Forelimb muscle (tissue), 1 donor: ENCODE data around the gene PACRG. TPM values are rescaled to one million over a fixed set of nuclear protein-coding genes. Genes with fewer than 3 reads are reported as not detected.

Experiments
- DNase-seq: peaks from one replicate; pipeline ENCODE4 v3.0.0-alpha.2; 2013; ENCODE audit warnings: low read depth
- polyA plus RNA-seq: library from polyadenylated mRNA; unstranded; fragments of 120-200 nt; gene quantifications from one replicate; pipeline ENCODE4 v1.2.1, GENCODE V29; 2013; ENCODE audit not compliant: insufficient read length

Gene PACRG
- polyA plus RNA-seq, 1 donor: 2.1 TPM

DNA sequence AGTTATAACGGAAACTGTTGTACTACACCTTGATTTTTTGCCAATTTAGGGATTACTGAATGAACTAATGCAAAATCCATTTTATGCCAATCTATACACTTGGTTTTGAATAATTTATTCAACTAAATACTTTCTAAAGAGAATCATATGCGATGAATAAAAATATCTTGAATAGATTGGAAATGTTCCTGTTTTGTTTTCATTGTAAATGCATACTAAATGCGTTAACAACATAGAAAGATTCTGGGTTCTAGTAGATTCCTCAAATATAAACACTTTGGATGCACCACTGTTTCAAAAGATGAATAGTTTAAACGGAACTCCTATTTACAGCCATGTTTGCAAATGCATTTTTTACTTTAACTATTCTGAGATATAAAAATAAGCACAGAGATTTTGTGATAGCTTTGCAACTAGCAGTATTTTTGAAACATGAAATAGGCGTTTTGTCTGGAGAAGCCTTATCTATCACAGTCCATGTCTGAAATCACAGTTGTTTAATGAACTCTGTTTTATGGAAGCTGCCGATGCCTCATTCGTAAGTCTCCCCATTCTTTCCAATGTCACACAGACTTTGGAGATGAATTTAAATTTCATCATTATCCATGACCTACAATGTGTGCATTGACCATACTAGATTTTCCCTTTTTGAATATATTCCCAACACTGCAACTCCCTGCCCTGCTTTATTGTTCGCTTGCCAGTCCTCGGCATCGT lies 409.1 kb downstream of the PACRG start:
- no peak for DNase-seq

DNA sequence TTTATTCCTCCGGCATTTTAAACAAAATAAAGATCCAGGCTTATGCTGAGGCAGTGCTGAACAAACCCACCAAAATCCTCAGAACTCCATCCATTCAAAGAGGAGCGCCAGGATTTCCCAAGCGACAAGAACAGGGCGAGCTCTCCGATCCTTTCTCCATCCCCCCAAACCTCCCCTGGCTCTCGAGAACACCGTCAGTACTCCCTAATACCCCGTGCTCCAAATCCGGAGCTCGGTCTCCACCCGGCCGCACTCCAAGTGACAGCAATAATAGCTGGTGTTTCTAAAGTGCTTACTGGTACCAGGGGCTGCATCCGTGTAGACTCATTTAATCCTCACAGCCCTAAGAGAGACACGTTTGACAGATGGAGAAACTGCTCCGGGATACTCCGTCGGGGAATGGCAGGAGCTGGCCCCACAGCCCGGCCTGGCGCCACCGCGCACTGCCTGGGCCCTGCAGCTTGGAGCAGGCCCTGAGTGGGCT lies 409.7 kb downstream of the PACRG start:
- no peak for DNase-seq

DNA sequence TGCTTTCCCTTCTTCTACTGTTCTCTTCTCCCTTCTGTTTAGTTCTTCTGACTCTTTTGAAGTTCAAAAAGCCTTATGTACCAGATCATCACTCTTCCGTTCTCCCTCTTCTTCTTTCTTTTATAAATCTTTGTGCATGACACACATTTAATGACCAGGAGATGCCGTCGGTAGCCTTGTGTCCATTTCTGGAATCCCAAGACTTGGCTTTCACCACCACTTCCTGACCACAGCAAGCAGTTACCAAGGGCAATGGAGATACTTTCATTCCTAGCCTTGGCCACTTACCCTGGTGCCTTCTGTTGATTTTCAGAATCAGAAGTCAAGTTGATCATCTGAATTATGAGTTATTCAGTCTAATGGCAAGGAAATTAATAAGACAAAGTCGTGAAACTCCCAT lies 418.3 kb downstream of the PACRG start:
- no peak for DNase-seq

DNA sequence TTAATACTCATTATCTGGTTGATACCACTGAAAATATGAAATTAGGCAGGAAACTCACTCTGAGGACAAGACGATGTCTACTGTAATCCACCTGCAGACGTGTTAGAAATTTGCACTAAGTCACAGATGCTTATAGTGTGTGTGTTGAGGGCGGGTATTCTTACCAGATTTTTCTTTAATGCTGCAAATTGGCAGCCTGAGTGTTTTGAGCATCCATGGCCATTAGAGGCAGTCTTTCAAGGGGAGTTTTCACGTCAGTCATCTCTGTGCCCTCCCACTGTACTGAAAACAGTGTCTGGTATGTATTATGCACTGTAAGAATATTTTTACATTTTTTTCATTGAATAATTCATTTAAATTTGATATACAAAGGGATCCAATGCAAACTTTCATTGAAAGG lies 420.2 kb downstream of the PACRG start:
- no peak for DNase-seq

DNA sequence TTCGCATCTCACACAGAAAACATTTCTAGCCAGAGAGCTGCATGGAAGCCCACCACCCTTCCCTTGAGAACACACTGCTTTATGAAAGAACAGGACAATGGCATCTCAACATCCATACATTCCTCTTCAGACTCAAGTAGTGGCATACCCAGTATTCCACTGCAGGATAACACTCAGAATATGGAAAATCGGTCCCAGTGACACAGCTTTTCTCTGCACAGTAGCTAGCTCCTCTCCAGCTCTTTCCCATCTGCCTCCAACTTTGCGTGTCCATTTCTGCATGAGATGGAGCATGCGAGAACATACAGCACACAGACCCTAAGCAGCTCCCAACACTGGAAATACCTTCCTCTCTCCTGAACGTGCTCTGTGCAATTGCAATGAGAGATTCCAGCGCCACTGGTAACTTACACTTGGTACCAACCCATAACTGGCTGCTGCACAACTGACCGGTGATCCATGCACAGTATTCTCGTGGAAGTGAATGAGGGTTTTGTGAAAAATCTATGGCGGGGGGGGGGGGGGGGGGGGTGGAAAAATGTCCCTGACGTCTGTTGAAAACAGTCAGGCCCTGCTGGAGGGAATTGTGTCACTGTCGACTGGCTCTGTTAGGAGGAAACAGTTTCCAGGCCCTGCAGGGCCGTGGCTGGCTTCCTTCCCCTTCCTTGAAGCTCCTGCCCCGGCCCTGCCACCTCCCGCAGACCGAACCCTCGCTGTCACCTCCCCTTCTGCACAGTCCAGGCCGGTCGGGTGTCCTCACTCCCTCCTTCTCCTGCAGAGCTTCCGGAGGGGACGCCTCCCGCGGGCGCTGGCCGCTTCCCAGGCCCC lies 420.9 kb downstream of the PACRG start:
- DNase-seq: no peak

DNA sequence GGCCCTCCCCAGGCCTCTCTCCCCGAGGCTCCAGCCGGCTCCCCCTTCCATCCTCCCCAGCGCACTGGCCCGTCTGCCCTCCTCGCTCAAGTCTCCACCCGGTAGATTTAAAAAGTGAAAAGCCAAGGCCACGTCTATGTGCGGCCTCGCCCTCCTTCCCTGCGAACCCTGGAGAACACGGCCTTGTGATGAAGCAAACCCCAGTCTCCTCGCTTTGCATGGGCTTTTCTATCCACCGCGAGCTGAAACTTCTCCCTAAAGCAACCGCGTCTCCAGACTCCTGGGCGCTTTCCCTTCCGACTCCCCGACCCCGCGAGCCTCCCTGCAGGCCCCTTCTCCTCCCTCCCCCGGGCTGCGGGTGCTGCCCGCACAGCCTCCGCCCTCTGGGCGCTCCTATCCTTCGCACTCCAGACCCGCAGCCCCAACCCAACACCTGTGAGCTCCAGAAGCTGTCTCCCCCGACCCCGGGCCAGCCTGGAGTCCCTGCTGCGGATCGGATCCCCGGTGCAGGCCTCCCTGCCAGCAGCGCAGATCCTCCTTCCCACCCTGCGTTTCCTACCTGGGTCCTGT lies 421.6 kb downstream of the PACRG start:
- DNase-seq: no peak

DNA sequence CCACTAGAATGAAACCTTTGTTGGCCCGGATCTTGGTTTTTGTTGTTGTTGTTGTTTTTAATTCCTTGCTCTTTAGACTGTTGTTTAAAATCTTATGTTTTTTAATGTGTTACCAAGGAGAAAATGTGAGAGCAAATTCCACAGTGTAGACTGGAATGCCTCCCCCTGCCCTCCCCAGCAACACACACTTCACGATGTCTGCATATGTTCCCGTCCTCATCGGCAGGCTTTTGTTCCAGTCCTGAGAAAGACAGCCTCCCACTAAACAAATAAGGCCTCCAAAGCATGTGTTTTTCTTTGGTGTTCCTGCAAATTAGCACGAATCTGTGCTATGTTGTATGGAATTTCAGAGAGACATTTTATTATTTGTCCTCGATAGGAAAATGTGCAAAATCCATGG lies 423.4 kb downstream of the PACRG start:
- no peak for DNase-seq

DNA sequence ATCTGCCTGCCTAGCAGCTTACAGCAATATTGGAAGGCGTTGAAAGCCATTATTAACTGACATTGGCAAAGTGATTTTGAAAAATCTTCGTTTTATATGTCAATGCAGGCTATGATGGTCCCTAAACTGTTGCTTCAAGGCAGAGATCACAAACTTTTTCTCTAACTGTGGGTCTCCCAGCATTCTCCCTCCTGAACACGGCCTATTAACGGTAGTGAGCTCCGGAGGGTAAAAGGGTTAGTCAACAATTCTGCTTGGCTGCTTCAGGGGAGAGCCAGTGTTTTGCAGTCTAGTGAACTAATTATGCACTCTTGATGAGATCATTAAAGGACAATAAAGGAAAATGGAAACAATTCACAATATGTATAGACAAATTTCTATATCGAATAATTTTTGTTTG lies 424.9 kb downstream of the PACRG start:
- no peak for DNase-seq

DNA sequence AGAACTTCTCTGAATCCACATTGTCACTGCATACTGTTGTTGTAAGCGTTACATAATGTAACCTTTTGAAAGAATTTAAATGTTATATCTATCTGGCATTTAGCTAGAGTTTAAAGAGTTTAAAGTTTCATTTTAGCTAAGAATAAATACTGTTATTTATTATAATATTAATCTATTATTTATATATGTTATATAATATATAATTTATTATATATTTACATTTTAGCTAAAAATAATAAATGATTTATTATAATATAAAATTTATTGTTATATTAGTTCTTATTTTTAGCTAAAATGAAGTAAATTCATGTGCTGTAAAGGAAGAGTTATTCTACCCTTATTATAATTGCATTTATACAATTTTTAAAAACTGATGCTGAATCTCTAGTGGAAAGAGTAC lies 431.3 kb downstream of the PACRG start:
- no peak for DNase-seq

DNA sequence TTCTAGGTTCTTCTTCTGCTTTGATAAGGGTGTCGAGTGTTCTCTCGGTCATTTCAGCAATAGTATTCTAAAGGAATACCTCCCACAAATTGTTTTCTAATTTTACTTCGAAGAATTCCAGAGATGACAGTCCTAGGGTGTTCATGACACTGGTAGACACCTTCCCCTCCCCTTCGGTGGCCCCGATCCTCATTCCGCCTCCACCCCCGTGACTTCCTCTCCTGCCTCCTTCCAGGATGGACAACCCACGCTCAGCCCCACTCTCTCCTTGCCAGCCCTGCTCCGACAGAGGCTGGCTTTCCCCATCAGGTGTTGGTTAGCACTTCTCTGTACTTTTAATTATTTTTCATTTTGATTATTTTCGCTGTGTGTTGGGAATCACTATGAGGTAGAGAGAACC lies 431.9 kb downstream of the PACRG start:
- DNase-seq: no peak

DNA sequence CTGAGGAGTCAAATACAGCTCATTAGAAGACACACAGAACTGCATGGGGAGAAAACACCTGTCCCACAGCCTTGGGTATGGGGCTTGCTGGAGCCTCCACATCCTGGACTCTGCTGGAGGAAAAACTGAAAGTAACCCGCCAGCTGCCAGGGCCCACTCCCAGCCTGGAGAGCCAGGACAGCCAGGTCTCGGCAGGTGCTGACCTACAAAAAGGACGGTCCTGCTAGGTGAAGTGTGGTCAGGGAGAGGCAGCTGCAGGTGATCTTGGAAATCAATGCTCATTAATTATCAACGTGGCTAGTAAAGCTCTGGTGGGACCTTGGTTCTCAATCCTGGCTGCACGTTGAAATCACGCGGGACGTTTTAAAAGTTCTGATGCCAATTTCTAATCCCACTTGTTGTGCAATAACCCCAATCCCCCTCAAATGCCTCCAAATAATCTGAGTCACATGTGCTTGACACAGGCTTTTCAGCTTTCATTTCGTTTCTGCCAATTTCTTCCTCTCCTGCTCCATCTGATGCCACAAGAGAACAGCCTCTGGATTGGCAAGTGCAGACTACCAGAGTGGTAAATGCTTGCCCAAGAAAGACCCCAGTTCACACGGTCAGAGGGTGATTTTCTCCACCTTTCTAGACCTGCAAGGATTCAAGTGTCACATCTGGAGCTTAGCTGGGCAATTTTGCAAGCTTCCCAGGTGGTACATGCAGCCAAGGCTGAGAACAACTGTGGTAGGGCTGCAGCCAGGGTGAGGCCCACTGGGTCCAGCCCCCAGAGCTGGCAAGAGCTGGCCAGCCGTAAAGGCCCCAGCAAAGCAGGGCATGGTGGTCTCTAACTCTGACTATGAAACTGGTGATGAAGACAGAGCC lies 434.5 kb downstream of the PACRG start:
- no peak for DNase-seq

DNA sequence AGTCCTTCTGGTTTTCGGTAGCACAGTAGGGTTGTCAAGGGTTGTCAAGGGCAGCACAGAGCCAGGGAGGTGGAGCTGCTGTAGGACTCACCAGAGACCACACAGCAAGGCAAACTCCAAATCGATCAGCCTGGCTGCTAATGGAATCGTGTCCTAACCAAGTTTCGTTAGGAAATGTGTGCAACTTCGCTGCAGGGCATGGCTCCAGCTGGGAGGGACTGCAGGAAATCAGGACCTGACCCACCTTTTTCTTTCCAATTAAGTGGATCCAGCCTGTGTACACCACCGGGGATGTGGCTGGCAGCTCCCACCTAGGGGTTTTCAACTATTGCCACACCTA lies 435.1 kb downstream of the PACRG start:
- DNase-seq: no peak

DNA sequence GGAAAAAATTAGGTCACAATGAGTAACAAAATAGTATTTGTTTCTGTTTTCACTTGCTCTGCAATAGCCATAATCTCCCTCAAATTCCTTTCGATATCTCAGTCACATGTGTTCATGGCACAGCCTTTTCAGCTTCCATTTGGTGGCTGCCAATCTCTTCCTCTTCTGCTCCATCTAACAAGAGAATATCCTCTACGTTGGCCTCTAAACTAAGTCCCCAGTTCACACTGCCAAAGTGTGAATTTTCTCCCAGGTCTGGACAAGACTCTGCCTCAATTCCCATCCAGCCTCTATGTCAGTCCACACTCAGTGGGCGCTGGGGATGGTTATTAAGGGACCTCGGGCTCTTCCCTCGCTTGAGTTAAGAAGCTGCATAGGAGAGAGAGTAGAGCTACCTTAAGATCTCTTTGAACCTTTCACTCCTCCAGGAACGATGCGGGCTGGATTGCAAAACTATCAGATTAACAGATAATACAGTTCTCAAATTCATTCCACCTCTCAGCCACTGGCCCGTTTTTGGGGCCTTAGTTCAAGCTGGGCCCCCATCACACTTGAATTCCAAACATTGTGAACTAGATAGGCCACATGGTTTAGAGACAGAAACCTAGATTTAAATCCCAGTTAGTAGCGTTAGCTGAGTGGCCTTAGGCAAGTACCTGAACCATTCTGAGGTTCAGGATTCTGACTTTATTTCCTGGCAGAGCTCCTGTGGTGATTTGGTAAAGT lies 436.6 kb downstream of the PACRG start:
- DNase-seq: no peak

DNA sequence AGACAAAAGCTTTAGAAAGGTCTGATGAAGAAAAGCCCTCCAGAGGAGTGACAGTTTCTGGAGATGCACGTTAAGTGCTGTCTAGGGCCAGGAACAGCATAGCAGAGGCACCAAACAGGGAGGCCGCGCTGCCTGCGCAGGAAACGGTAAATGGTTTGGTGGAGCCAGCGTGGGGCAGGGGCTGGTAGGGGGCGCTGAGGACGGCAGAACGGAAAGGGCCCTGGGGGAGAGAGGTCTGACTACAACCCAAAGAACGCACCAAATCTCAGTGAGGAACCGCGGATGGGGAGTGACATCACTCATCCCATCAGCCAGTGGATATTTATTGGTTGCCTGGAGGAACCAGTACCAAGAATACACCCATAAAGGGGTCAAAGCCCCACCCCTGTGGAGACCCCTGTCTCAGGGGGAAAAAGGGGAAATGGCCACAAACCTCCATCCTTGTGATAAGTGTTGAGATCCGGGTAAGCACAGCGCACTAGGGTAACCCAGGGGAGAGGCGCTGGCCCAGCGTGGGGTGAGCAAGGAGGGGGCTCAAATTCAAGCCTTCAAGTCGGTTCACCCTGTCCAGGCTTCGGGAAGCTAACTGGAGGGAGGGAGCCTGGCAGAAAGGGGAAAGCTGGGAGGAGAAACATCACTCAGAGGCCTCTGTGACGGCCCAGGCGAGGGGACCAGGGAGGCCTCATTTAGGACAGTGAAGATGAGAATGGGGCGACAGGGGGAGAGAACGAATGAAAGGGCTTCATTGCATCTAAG lies 437.6 kb downstream of the PACRG start:
- no peak for DNase-seq

DNA sequence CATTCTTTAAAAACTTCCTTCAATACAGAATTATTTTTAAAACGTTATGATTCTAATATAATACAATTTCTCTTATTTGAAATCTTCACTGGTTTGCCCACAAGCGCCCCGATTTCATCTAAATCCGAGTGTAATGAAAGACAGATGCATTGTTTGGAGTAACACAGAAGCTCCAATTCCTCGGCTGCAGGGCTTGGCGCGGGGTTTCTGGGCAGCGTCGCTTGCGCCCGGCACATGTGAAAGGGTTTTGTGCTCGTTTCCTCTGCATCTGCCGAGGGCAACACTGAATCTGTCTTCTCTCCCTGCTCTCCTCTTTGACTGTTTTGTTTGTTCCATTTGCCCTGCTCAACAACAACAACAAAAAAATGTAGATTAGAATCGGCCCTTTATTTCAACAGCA lies 438.1 kb downstream of the PACRG start:
- DNase-seq: no peak

DNA sequence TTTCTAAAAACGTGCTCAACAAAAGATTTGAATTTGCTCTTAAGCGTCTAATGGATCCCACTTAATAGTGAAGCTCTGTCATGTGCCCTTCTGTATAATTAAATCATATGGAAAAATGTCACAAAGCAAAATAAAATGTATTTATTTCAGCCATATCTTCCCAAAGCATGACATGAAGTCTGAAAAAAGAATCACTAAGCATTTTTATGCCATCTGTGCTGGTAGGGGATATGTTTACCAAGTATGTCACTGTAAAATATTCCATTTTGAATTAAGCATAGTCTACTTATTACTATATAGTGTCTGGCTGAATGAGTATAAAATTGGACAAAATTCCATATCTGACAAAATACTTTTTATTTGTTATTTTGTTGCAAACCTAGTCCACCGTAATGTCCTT lies 438.7 kb downstream of the PACRG start:
- DNase-seq: no peak

DNA sequence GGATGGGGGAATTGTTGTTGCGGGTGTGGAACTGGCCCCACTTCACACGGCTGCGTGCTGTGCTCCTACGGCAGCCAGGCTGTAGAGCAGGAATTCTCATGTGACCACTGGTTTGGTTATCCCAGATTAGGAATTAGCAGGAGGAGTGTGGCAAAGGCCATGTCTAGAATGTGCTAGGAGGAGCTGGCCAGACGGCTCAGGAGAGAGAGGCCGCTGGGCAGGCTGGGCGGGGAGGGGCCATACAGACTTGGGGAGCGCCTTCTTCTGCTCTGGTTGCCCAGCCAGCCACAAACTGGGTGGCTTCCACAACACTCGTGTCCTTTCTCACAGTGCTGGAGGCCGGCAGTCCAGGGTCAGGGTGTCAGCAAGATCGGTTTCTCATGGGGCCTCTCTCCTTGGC lies 441.7 kb downstream of the PACRG start:
- DNase-seq: no peak

DNA sequence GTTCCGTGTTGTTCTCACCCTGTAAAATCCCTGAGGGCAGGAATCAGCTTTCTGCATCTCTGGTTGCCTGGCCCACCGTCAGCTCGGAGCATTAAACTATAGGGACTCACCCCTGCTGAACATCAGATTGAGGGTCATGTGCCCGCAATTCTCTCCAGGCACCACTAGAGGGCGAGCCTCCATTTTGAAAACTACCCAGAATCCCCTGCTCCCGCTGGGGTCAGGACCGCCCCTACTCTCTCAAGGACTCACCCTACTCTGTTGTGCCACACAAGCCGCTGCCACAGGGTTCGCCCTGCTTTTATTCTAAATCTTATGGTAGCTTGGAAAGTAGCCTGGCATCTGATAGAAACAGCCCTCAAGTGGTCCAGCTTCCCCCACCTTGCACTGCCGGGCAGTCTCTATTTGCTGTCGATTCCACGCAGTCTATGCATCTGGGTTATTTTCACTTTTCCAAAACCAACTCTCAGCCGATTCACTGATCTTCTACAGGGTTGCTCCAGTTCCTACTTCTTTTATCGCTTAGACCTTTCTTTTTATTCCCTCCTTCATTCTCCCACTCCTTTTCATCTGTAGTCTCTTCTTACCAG lies 442.6 kb downstream of the PACRG start:
- DNase-seq: no peak

DNA sequence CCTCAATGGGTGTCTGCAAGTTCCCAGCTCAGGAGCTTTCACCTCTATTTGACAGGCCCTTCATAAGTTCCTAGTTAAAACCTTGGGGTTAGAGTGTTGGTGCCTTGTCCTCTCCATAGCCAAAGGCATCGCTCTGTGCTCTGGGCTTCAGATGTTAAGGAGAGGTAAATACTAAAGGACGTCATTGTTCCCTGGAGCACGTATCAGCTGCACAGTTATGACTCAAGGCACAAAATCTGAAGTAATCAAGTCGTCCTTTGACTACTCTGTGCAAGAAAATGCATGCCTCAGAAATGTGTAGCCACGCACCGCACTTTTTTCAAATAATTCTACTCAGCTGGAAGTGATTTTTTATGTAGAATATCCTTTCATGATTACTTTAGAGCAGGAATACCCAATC lies 446.0 kb downstream of the PACRG start:
- no peak for DNase-seq

DNA sequence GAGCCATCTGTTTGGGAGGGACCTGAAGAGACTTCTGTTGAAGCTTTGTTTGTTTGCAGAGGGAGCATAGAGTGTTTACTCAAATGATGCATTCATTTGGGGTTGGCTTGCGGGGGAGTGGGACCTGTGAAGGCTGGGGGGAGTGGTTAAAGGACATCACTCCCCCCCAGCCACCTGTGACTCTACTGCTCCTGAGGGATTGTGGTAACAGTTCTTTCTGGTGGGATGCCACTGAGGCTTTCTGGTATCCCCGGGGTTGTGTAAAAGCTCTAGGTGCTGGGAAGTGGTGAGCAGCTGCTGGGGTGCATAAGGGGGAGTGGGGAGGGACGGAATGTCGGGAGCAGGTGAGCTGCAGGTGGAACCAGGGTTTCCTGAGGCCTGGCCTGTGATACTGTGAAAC lies 447.5 kb downstream of the PACRG start:
- no peak for DNase-seq
